Hepatocyte (in vitro differentiated cells): Measurements from ENCODE around the gene SOWAHA. TPM values are rescaled to one million over a fixed set of nuclear protein-coding genes. Genes with fewer than 3 reads are reported as not detected.

Experiments used
- DNase-seq: peaks from one replicate; pipeline ENCODE4 v3.0.0-alpha.2; 2016; ENCODE audit warnings: low spot score
- H2AFZ ChIP-seq: fragments of 200-600 bp; sonication (generic); 2 replicates; pipeline ENCODE4 v1.6.0; 2016; ENCODE audit warnings: antibody characterized with exemption, mild to moderate bottlenecking
- H3K27ac ChIP-seq: fragments of 200-600 bp; sonication (generic); 2 replicates; pipeline ENCODE4 v1.5.1; 2016; ENCODE audit warnings: mild to moderate bottlenecking
- H3K27me3 ChIP-seq: fragments of 200-600 bp; sonication (generic); 2 replicates; pipeline ENCODE4 v1.6.1; 2016
- H3K36me3 ChIP-seq: fragments of 200-600 bp; sonication (generic); replicated peaks from 2 replicates; pipeline ENCODE4 v1.5.1; 2016; ENCODE audit warnings: low read depth; ENCODE audit not compliant: insufficient read depth
- H3K4me1 ChIP-seq: fragments of 200-600 bp; sonication (generic); 2 replicates; pipeline ENCODE4 v1.5.1; 2016; ENCODE audit warnings: mild to moderate bottlenecking, moderate library complexity; ENCODE audit not compliant: insufficient read depth
- H3K4me2 ChIP-seq: fragments of 200-600 bp; sonication (generic); 2 replicates; pipeline ENCODE4 v1.6.0; 2016
- H3K4me3 ChIP-seq: fragments of 200-600 bp; sonication (generic); 2 replicates; pipeline ENCODE4 v1.5.1; 2016; ENCODE audit warnings: mild to moderate bottlenecking
- H3K79me2 ChIP-seq: fragments of 200-600 bp; sonication (generic); 2 replicates; pipeline ENCODE4 v1.6.0; 2017; ENCODE audit warnings: mild to moderate bottlenecking
- H3K9me2 ChIP-seq: fragments of 200-600 bp; sonication (generic); replicated peaks from 2 replicates; pipeline ENCODE4 v1.6.0; 2017; ENCODE audit warnings: mild to moderate bottlenecking; ENCODE audit not compliant: insufficient read depth
- H3K9me3 ChIP-seq: fragments of 200-600 bp; sonication (generic); 2 replicates; pipeline ENCODE4 v1.5.1; 2016; ENCODE audit warnings: low read depth, mild to moderate bottlenecking
- H4K20me1 ChIP-seq: fragments of 200-600 bp; sonication (generic); 2 replicates; pipeline ENCODE4 v1.6.0; 2016; ENCODE audit warnings: mild to moderate bottlenecking; ENCODE audit not compliant: insufficient read depth, poor library complexity, severe bottlenecking
- CTCF ChIP-seq: fragments of 200-600 bp; sonication (generic); IDR thresholded peaks from 2 replicates; pipeline ENCODE4 v1.5.1; 2016; ENCODE audit warnings: antibody characterized with exemption, mild to moderate bottlenecking; ENCODE audit not compliant: poor library complexity
- EZH2 ChIP-seq: fragments of 200-600 bp; sonication (generic); IDR thresholded peaks from 2 replicates; pipeline ENCODE4 v1.6.1; 2016; ENCODE audit warnings: antibody characterized with exemption, mild to moderate bottlenecking, borderline replicate concordance
- EZH2phosphoT487 ChIP-seq: fragments of 200-600 bp; sonication (generic); IDR thresholded peaks from one replicate; pipeline ENCODE4 v1.6.1; 2018; ENCODE audit warnings: antibody characterized with exemption, mild to moderate bottlenecking, low read depth, moderate library complexity; ENCODE audit not compliant: unreplicated experiment, severe bottlenecking
- WGBS: methylation state at CpG from one replicate; pipeline ENCODE4 v1.1.6; 2016; ENCODE audit warnings: low lambda C conversion rate; ENCODE audit errors: missing lambda C conversion rate; 5-methylcytosine and 5-hydroxymethylcytosine counted together
- polyA plus RNA-seq: library from polyadenylated mRNA; unstranded; fragments of >200 nt; fragmentation: Nextera tagmentation; extraction: Ambion mirVana; gene quantifications from 2 replicates; pipeline ENCODE4 v1.2.1, GENCODE V29; 2016
- total RNA-seq: library from RNA; depleted of rRNA; stranded (reverse); fragments of >200 nt; gene quantifications from 2 replicates; pipeline ENCODE4 v1.2.3, GENCODE V29; 2014

The SOWAHA gene
- total and polyA plus RNA-seq, 2 experiments from 2014 or later: 6.8 to 11.4 TPM

- TF ChIP-seq EZH2phosphoT487: no peak
- TF ChIP-seq CTCF: no peak
- no peak for TF ChIP-seq EZH2
- no peak for DNase-seq
- no peak overlapping the region for H2AFZ ChIP-seq
- no peaks in the 10 kb centered on the region for H3K27me3 ChIP-seq
- H3K27ac ChIP-seq: no peak overlapping the region
- no peaks in the 10 kb centered on the region for H3K36me3 ChIP-seq
- peaks cover 11% of the 10 kb centered on the region for H3K4me1 ChIP-seq
- H3K79me2 ChIP-seq: peaks cover 16% of the 10 kb centered on the region
- H3K4me2 ChIP-seq: peak overlapping the region; percentile 70
- 56% methylated on average over 62 of the region's 71 CpGs for WGBS
- no peaks in the 10 kb centered on the region for H4K20me1 ChIP-seq
- H3K4me3 ChIP-seq: no peak overlapping the region
- H3K9me2 ChIP-seq: no peaks in the 10 kb centered on the region
- H3K9me3 ChIP-seq: no peaks in the 10 kb centered on the region
Observed at GRCh38 chr5:132825033-132825833, 12.1 kb downstream of the SOWAHA start.

DNA sequence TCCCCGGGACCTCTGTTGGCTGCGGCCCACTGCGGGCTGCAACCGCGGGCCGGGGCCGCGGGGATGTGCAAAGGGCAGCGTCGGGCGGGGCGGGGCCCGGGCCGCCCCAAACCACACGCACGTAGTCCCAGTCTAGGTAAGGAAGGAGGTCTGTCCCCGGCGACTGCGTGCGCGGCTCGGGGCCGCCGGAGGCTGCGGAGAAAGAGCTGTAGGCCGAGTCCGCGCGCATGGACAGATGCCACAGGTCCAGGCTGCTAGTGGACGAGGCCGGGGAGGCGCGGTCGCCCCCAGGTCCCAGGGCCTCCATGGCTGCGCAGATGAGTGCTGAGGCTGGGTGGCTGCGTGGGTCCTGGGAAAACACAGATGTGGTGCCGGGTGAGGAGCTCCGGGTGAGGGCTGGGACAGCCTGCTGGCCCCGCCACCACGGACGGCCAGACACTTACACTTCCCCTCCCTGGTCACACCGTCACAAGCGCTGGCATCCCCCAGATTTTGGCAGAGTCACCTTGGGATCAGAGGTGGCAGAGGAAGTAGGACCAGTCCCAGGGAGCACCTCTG, 12.8 kb downstream of the SOWAHA start:
- no peaks in the 10 kb centered on the region for H3K36me3 ChIP-seq
- no peak overlapping the region for H2AFZ ChIP-seq
- H4K20me1 ChIP-seq: no peaks in the 10 kb centered on the region
- H3K27ac ChIP-seq: no peak overlapping the region
- no peaks in the 10 kb centered on the region for H3K27me3 ChIP-seq
- no peaks in the 10 kb centered on the region for H3K9me3 ChIP-seq
- 55% methylated on average over 28 of the region's 43 CpGs for WGBS
- no peak for DNase-seq
- H3K9me2 ChIP-seq: no peaks in the 10 kb centered on the region
- TF ChIP-seq CTCF: no peak
- TF ChIP-seq EZH2: no peak
- TF ChIP-seq EZH2phosphoT487: no peak
- H3K4me1 ChIP-seq: peaks cover 13% of the 10 kb centered on the region
- peaks cover 16% of the 10 kb centered on the region for H3K79me2 ChIP-seq
- H3K4me3 ChIP-seq: no peak overlapping the region
- peak overlapping the region; percentile 70 for H3K4me2 ChIP-seq

- Histone ChIP-seq H3K36me3 (no peaks in the 10 kb centered on the region), H4K20me1 (no peaks in the 10 kb centered on the region), H3K9me2 (no peaks in the 10 kb centered on the region), H3K9me3 (no peaks in the 10 kb centered on the region), H3K4me1 (peaks cover 15% of the 10 kb centered on the region), H3K4me3 (no peak overlapping the region), H3K27me3 (no peaks in the 10 kb centered on the region), H3K27ac (no peak overlapping the region), H3K79me2 (peaks cover 16% of the 10 kb centered on the region), H2AFZ (no peak overlapping the region), H3K4me2 (peak overlapping the region; percentile 70)
- WGBS: 69% methylated on average over 6 of the region's 6 CpGs
- no peak for DNase-seq
- TF ChIP-seq EZH2phosphoT487 (no peak), EZH2 (no peak), CTCF (no peak)
Observed at GRCh38 chr5:132826424-132827082, 13.5 kb downstream of the SOWAHA start.
